ENCODE data around the gene FPR2. TPM values are rescaled to one million over a fixed set of nuclear protein-coding genes. Genes with fewer than 3 reads are reported as not detected.

The FPR2 gene
- total and polyA plus RNA-seq, 2 donors (not counting 3 experiments of a cell fraction or from before 2014, with no cell fraction given): not detected

- H3K27ac ChIP-seq (ENCODE audit: insufficient read depth, low read depth, low read length): no peak overlapping the region
- no peak overlapping the region for H2AFZ ChIP-seq (ENCODE audit: low read depth, low read length)
- H4K20me1 ChIP-seq (replicated peaks; ENCODE audit: control insufficient read depth, extremely low read depth, insufficient read depth, low read length): no peaks in the 10 kb centered on the region
- H3K27me3 ChIP-seq (ENCODE audit: control insufficient read depth in 2 of 2, insufficient read depth in 2 of 2, low read length in 2 of 2): no peaks in the 10 kb centered on the region
- H3K4me2 ChIP-seq (ENCODE audit: insufficient read depth, low read length): no peak overlapping the region
- CTCF ChIA-PET: no interaction called here
- H3K79me2 ChIP-seq (ENCODE audit: control insufficient read depth, insufficient read depth, low read length): no peaks in the 10 kb centered on the region
- H3K36me3 ChIP-seq (ENCODE audit: control insufficient read depth in 2 of 2, extremely low read depth in 1 of 2, insufficient read depth in 2 of 2, low read length in 2 of 2): no peaks in the 10 kb centered on the region
- POLR2A ChIA-PET: no interaction called here
- no peaks in the 10 kb centered on the region for H3K4me1 ChIP-seq (ENCODE audit: control insufficient read depth, extremely low read depth, insufficient read depth, low read length)
- dilution Hi-C loops (cut with MboI; ENCODE audit: extremely low pct_ligation_motif_present, low sequenced_read_pairs) (no loop called here), intact Hi-C loops (cut with micrococcal nuclease) (no loop called here)
- no peak for DNase-seq (ENCODE audit: low read depth, low spot score)
- FAIRE-seq: no peak
- no peaks in the 10 kb centered on the region for H3K9me1 ChIP-seq (replicated peaks; ENCODE audit: control insufficient read depth, extremely low read depth, insufficient read depth, low read length)
- H3K9me3 ChIP-seq (replicated peaks; ENCODE audit: control insufficient read depth, insufficient read depth, low read length): peaks cover 1% of the 10 kb centered on the region
- no TSS peak for BruUV-seq (replicated peaks)
- H3K9ac ChIP-seq (replicated peaks; ENCODE audit: extremely low read depth, insufficient read depth, low read length): no peak overlapping the region
- TF ChIP-seq FOS (IDR thresholded peaks at IDR 0.05; ENCODE audit: borderline replicate concordance, insufficient read depth, low read length): no peak
- no peak for TF ChIP-seq EZH2 (IDR thresholded peaks at IDR 0.05; ENCODE audit: borderline replicate concordance, low read depth, low read length, severe bottlenecking)
- TF ChIP-seq POLR2A (IDR thresholded peaks at IDR 0.05; ENCODE audit: low read depth, low read length): no peak
- no peak for TF ChIP-seq MYC (IDR thresholded peaks at IDR 0.05; ENCODE audit: low read depth, low read length)
- no peak for TF ChIP-seq JUN (IDR thresholded peaks at IDR 0.05; ENCODE audit: borderline replicate concordance, insufficient read depth, insufficient read length, low read depth)
- no peak for TF ChIP-seq MAX (IDR thresholded peaks at IDR 0.05; ENCODE audit: insufficient read depth, insufficient read length)
- no peak for TF ChIP-seq POLR2AphosphoS5 (IDR thresholded peaks at IDR 0.05; ENCODE audit: insufficient read depth, low read depth, low read length)
- no peak for TF ChIP-seq CTCF (IDR thresholded peaks at IDR 0.05; ENCODE audit: extremely low read depth in 1 of 2, insufficient read depth in 1 of 2, low read depth in 1 of 2, low read length in 2 of 2)
- no peak for TF ChIP-seq GATA2 (IDR thresholded peaks at IDR 0.05; ENCODE audit: insufficient read depth, insufficient read length, low read depth, low read length)
- H3K4me3 ChIP-seq (replicated peaks in 1 of 3; ENCODE audit: insufficient read depth in 1 of 3, low read depth in 1 of 3, low read length in 3 of 3): no peak overlapping the region
Observed at GRCh38 chr19:51754109-51754508, 6.9 kb upstream of the FPR2 start.

Measured in endothelial cell of umbilical vein (primary cell).